Measurements from ENCODE around the gene DCTN1.

DNA sequence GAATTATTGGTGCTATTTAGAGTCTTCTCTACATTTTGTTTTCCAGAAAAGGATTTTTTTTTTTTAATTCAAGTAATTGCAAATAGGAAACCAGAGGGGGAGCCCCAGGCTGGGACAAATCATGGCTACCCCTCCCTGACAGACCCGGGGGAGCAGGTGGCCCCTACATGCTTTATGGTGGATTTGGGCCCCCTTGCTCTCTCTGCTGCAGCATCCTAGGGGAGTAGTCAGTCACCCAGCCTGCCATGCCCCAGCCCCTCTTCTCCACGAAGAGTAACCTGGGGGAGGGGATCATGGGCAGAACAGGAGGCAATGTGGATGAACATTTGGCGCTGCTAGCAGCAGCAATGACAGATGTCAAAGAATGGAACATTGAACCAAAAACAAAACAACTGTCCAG is 36.7 kb upstream of the DCTN1 start:
- TF ChIP-seq, protein P1, sequence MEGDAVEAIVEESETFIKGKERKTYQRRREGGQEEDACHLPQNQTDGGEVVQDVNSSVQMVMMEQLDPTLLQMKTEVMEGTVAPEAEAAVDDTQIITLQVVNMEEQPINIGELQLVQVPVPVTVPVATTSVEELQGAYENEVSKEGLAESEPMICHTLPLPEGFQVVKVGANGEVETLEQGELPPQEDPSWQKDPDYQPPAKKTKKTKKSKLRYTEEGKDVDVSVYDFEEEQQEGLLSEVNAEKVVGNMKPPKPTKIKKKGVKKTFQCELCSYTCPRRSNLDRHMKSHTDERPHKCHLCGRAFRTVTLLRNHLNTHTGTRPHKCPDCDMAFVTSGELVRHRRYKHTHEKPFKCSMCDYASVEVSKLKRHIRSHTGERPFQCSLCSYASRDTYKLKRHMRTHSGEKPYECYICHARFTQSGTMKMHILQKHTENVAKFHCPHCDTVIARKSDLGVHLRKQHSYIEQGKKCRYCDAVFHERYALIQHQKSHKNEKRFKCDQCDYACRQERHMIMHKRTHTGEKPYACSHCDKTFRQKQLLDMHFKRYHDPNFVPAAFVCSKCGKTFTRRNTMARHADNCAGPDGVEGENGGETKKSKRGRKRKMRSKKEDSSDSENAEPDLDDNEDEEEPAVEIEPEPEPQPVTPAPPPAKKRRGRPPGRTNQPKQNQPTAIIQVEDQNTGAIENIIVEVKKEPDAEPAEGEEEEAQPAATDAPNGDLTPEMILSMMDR (IDR thresholded peaks at IDR 0.05; ENCODE audit: low read depth, low read length, poor library complexity, severe bottlenecking), result peak; percentile 22
- no peak for TF ChIP-seq EZH2phosphoT487 (IDR thresholded peaks at IDR 0.05; ENCODE audit: borderline replicate concordance, low read length)
